Hepatic stellate cell (primary cell): Measurements from ENCODE around the gene ZNF385D.

Source experiments
- DNase-seq: peaks from one replicate; pipeline ENCODE4 v3.0.0; 2011; ENCODE audit warnings: low spot score

The ZNF385D gene

DNA sequence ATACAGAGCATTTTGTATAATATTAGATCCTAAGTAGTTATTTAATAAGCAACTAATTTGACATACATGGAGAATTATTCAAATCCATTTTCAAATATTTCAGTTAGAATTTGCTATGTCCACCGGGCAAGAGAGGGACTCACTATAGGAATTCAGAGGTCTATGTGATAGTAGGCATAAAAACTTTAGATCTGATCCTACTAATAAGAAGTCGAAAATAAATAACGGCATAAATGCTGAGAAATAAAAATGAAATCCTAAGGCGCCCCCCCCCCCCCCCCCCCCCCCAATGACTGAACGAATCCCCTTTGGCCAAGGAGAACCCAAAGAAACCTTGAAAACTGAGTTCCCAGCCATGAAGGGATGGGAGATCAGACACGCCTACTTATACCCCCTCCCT is 80.6 kb downstream of the ZNF385D start:
- no peak for DNase-seq

DNA sequence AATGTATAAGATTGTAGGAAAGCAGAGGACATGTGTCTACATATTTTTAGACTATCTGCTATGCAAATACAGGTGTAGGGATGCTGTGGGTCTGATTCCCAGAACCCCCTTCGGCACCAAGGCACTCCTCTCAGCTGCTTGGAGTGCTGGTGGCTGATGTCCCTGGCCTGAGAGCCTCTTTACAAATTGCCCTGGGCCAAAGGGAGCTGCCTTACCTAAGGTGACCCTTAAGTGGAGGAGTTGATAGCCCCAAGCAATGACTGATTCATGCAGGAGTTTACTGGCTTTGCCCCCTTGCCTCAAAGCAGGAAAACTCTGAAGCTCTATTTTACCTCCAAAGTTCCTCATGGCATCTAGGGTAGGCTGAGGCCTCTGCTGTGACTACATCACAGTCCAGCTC is 83.0 kb downstream of the ZNF385D start:
- no peak for DNase-seq

DNA sequence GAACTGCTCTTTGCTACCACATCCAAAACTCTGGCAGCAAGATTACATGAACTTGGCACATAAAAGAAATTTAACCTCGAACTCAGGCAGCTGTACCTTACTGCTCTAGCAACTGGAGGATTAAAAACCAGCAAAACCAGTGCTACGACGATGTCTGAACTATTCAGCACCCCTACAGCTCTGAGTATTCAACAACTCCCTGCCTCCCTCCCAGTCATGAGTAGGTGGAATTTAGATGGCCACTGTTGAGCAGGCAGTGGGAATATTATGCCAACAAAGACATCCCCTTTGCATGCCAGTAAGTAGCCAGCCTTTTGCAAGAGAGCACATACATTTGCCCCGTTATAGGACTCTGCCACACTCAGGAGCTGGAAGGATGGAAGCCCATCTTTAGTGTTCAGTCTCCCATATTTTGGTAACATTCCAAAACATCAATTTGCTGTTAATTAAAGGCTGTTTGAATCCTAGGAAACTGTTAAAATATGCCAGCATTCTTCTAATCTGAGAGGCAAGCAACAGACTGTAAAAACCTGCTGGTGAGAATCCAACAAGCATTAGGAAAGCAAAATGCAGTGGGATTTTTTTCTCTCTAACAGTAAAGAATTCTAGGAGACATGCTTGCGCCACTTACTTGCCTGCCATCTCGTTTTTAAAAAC is 85.4 kb downstream of the ZNF385D start:
- no peak for DNase-seq

- no peak for DNase-seq
These were observed 86.0 kb downstream of the ZNF385D start for GRCh38 chr3:21664996-21665395.

GRCh38 chr3:21662403-21662802 is 88.6 kb downstream of the ZNF385D start:
- no peak for DNase-seq

DNA sequence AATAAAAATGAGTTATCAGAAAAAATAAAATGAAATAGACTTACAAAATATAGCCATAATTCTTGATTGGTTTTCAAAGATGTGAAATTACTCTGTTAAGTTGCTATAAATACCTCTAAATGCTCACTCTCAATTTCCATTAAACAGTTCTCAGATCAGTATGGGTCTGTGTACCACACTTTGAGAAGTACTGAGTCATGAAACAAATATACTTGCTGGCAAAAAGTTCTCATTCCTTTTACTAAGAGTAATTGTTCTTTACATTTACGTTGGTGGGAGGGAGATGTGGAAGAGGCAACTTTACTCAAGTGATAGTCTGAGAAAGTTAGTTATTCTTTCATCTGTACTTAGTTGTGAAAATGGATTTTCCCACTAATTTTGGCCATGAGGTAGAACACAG is 96.3 kb downstream of the ZNF385D start:
- no peak for DNase-seq

DNA sequence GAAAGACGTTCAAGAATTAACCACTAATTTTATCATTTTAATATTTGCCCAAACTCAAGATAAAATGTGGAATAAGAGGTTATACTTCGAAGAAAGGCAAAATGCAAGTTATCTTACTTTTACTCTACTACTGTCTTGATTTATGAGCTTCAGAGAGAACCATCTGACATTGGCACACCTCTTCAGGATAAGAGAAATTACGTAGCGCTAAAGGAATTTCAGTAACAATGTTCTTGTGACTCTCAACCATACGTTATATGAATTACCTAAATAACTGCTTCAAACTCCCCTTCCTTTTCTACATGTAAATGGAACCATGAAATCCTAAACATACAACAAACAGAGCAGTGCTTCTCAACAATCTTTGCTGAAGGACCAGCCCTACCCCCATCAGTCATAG is 96.8 kb downstream of the ZNF385D start:
- no peak for DNase-seq

- no peak for DNase-seq
These were observed 101.5 kb downstream of the ZNF385D start for GRCh38 chr3:21649519-21649918.

- no peak for DNase-seq
These were observed 103.0 kb downstream of the ZNF385D start for GRCh38 chr3:21647961-21648360.

DNA sequence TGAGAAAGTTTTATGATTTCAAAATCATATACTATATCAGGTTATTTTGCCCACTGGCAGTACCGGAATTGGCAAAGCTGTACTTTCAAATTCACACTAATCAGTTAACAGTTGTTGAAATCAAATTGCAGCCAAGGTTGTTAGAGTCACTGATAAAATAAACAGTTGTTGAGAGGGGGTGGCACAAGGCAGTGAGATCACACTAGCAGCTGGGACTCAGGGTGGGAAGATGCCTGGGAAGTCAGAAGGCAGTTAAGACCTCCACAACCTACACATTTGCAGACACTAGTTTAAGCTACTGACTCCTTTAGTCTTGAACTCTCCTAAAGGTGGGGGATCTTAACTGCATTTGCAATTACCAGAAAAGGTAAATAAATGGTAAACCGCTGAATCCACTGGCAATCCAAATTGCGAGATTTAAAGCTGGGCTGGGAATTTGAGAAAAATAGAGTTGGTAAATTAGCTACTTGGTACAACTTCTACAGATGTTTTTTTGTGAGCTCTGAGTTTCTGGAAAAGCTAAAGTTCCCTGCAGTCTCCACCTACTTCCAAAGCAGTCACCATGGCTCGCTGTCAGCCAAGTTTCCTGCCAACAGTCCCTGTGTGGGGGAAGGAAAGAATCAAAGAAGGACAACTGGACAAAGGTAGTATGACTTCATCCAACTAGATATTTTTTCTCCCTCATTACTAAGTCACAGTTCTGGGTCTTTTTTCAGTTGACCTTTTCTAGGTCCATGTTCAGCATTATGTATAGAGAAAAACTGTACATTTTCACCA is 105.7 kb downstream of the ZNF385D start:
- DNase-seq, result no peak

DNA sequence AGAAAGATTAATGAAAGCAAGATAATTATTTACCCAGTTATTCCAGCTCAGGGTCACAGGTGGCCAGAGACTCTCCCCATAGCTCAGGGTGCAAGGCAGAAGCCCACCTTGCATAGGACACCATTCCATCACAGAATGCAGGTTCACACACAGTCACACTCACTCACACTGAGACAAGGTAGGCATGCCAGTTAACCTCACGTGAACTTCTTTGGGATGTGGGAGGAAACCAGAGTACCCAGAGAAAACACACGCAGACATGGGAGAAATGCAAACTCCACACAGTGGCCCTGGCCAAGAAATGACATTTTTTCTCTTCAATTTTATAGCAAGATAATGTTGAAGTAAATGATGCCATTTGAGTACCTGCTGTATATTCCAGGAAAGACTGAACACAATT is 106.7 kb downstream of the ZNF385D start:
- DNase-seq, result no peak

DNA sequence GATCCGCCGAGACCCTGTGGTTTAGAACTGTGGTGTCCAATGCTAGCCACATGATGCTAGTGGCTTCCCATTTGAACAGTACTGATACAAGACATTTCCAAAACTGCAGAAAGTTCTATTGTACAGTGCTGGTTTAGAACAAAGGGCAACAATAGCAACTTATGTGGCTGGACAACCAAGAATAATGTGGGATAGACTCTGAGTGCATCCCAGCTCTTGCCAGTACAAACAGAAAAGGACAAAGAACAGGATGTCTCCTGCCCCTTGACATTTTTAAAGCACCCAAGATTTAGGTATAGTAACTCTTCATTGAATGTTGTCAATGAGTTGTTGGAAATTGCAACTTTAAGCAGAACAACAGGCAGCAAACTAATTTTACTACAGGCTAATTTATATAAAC is 107.3 kb downstream of the ZNF385D start:
- no peak for DNase-seq

GRCh38 chr3:21642433-21642832 is 108.6 kb downstream of the ZNF385D start:
- no peak for DNase-seq

DNA sequence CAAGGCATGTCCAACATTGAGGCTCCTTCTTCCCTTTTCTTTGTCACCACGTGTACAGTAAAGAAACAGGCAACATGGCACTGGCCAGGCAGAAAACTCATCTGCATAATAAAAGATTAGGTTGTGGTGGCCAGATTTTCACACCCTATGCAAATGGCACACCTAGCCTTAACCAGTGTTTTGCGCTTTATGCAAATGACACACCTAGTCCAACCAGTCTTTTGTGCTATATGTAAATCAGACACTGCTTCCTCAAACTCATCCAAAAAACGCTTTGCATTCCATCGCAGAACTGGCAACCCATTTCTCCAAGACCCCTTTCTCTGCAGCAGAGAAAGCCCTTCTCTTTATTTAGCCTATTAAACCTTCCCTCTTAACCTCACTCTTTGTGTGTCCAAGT is 109.1 kb downstream of the ZNF385D start:
- DNase-seq, result no peak

GRCh38 chr3:21638488-21638887 is 112.5 kb downstream of the ZNF385D start:
- no peak for DNase-seq

GRCh38 chr3:21634112-21634511 is 116.9 kb downstream of the ZNF385D start:
- DNase-seq, result no peak

- no peak for DNase-seq
These were observed 126.5 kb downstream of the ZNF385D start for GRCh38 chr3:21624524-21624923.

GRCh38 chr3:21621181-21621651 is 129.8 kb downstream of the ZNF385D start:
- DNase-seq, result no peak

- no peak for DNase-seq
These were observed 130.4 kb downstream of the ZNF385D start for GRCh38 chr3:21620511-21621155.

DNA sequence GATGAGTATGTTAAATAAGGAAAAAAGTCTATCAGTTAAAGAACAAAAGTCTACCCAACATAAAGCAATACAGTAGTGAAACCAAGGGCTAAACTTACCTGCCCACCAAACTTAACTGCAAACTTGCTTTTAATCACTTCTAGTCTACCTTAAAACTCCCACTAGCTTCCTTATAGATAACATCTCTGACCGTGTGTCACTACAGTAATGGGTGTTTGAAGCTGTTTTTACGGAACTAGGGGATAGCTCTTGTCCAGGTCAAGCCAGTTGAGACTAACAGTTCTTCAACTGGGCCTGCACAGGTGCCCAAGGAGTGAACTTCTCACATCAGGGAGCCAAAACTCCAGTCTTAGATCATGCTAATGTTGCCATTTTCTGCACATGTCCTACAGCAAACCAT is 132.3 kb downstream of the ZNF385D start:
- no peak for DNase-seq

DNA sequence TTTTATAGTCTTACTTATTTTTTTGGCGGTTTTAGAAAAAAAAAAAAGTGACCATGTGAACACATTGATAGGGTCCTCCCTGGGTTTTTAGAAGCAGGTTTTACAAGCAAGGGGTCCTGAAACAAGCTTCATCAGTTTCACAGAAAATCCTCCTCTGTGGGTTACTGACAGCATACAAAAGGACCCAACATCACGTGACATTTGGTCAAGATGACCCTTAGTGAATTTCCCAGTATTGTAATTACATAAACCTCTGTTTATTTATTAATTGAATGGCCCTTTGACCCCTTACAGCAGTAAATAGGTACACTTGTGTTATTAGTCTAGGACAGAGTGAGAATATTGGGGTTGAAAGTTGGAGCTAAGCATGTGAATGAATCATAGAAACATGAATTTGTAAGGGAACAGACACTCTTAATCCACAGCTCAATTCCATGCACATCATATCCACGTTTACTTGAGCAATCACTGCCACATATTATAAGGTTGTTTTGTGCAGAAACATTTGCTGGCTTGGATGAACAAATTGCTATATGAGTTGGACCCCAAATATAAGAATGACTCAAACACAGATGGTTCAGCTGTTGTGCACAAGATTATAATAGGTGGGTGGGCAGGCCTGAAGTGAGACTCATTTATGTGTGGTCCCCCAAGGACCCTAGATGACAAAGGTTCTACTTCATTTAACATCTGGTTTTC is 137.5 kb downstream of the ZNF385D start:
- no peak for DNase-seq

GRCh38 chr3:21601178-21601577 is 149.8 kb downstream of the ZNF385D start:
- no peak for DNase-seq

DNA sequence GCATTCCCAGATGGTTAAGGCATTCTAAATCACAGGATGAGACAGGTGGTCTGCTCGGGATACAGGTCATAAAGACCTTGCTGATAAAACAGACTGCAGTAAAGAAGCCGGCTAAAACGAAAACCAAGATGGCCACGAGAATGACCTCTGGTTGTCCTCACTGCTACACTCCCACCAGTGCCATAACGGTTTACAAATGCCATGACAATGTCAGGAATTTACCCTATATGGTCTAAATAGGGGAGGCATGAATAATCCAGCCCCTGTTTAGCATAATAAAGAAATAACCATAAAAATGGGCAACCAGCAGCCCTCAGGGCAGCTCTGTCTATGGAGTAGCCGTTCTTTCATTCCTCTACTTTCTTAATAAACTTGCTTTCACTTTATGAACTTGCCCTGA is 151.1 kb downstream of the ZNF385D start:
- DNase-seq, result no peak
